IPS DF 19.7 (cell line): ENCODE results near the gene GSDMA.

ENCODE experiments used
- DNase-seq: peaks from one replicate; pipeline ENCODE4 v3.0.0-alpha.2; 2013; ENCODE audit warnings: low read depth, low spot score

Gene GSDMA

DNA sequence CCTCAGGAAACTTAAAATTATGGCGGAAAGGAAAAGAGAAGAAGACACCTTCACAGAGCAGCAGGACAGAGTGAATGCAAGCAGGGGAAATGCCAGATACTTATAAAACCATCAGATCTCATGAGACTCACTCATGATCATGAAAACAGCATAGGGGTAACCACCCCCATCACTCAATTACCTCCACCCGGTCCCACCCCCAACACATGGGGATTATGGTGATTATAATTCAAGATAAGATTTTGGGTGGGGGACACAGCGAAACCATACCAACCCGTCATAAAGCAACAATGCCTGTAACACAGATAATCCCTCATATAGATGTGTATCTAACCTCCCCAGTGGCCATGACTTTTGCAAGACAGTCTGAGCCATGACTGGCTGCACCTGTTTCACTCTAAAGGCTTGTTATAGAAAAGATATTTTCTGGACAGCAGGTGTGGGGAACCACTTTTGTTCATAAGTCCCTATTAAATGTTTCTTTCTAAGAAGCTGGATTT, 7.0 kb upstream of the GSDMA start:
- DNase-seq = no peak

DNA sequence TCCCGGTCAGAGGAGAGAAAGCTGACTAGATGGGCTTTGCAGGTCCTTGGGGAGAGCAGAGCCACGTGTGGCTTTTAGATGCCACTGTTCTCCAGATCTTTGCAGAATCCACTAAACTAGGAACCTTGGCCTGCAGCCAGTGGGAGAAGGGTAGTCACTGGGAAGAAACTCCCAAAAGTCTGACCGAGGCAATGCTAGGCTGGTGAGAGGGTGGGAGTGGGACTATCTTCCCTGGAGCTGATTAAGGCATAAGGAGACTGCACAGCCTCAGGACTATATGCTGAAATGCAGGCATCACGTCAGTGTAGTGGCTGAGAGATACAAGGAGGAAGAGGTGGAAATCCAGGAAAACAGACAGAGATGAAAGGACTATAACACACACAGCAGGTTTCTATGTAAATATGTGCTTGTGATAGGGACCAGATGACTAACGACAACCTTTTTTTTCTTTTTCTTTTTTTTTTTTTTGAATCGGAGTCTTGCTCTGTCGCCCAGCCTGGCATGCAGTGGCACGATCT, 2.2 kb upstream of the GSDMA start:
- no peak for DNase-seq

DNA sequence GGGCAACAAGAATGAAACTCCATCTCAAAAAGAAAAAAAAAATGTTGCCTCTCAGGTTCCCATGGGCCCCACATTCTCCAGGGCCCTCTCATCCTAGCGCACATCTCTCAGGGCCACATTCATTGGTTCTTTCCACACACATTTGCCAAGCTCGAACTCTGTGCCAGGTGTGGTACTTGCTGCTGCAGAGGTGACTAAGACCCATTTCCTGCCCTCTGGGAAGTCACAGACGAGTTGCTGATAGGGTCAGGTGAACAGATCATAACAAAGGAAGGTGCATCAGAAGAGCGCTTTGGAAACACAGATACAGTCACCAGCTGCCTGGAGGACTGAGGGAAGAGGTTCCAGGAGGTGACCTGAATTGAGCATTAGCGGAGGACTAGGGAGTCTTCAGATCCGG, 1.0 kb downstream of the GSDMA start:
- no peak for DNase-seq

DNA sequence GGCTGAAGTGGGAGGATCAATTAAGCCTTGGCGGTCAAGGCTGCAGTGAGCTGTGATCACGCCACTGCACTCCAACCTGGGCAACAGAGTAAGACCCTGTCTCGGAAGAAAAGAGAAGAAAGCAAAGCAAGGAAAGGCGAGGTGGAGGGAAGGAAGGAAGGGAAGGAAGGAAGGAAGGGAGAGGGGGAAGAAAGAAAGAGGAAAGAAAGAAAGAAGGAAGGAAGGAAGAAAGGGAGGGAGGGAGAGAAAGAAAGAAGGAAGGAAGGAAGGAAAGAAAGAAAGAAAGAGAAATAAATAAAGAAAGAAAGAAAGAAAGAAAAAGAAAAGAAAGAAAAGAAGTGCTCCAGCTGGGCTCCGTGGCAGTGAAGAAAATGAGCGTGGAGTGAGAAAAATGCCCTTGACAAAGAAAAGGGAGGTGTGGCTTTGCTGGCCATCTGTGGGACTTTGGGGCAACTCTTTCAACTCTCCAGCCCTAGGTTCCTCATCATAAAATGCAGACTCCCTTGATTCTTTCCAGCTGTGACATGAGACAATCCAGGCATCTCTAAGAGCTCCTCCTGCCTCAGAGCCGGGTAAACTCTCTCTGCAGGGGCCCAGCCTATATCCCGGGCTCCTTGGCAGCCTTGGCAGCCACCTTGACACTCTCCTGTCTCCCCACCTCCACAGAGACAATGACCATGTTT, 2.4 kb downstream of the GSDMA start:
- DNase-seq = no peak

DNA sequence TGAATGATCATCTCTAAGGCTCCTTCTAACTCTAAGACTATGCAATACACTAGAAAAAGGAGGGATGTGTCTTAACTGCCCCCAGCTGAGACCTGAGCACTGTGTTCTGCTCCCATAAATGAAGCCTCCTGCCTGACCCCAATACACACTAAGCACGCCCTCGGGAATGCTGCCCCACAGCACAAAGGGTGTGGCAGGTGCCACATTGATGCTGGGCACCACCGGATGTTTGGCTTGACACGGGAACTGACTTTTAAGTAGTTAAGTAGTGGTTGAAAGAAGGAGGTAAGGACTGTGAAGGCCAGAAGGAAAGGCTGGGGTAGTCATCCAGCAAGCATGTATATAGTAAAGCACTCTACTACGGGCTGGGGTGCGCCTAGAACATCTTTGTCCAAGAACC, 4.0 kb downstream of the GSDMA start:
- no peak for DNase-seq

DNA sequence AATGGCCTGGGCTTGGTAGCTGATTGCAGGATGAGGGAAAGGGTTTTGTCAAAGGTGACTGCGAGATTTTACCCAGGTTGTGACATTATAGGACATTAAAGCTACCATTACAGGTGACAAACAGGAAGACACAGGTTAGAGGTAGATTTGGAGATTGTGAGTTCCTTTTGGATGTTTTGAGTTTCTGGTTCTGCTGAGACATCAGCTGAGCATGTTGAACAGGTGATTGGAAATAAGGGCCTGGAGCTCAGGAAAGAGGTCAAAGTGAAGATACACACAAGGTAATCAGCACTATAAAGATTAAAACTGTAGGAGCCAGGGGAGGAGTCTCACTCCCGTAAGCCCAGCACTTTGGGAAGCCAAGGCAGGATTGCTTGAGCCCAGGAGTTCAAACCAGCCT, 6.0 kb downstream of the GSDMA start:
- DNase-seq = no peak

DNA sequence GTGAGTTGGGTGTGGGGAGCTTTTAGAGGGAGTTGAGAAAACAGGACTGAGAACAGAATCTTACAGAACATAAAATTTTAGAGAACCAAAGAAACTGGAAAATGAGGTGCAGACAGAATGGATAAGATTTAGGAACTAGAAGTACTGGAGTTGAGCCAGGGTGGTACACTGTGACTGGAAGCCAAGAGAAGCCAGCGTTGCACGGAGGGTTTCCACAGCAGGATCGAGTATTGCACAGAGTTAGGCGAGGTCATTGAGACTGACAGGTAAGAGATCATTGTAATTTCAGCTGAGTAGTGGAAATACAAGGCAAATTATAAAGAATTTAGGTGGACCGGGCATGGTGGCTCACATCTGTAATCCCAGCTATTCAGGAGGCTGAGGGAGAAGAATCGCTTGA, 6.6 kb downstream of the GSDMA start:
- DNase-seq = no peak

DNA sequence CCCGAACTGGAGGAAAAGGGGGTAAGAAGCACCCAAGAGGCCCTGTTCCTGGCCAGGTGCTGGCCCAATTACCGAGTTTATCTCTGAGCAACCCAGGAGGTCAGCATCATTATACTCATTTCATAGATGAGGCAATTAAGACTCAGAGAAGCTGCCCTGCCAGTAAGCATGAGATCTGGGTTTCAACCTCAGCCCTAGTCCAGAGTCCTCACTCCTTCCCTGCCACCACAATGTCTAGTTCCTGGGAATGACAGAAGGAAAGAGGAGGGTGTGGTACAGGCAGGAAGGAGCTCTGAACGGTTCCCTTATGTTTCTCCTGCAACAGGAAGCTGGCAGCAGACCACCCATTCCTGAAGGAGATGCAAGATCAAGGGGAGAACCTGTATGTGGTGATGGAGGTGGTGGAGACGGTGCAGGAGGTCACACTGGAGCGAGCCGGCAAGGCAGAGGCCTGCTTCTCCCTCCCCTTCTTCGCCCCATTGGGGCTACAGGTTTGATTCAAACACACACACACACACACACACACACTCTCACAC, 7.4 kb downstream of the GSDMA start:
- DNase-seq = no peak

DNA sequence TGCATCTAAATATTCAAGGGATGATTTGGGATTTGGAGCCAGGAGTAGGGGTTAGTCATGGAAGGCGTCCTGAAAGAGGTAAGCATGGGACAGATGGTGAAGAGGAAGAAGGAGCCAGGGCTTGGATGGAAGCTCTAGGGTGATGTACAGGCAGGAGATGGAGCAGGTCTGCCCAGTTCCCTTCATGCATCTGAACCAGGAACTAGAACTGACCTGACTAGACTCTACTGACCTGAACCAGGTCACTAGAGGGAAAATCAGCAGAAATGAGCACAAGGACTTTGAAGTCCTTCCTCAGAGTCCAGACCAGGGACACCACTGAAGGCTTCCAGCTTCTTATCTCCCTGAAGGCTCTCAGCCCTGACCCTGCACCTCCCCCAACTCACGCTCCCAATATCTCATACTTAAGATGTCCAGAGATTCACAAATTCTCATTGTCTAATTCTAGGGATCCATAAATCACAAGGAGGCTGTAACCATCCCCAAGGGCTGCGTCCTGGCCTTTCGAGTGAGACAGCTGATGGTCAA, 8.3 kb downstream of the GSDMA start:
- no peak for DNase-seq

DNA sequence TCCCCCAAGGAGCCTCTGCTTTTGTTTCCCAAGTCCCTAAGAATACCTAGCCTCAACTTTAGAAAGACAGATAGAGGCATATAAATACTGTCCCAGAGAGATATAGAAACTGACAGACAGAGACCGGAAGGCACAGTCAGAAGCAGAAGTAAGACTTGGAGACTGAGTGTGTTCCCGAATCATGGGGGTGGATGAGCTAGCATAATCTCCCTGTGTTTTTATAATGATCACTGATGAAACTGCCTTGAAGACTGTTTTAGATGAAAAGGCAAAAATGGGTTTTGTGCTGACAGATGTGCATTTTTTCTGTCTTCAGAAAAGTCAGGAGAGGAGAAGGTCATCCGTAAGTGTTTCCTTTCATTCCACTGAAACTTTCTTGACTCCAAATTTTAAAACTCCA, 9.5 kb downstream of the GSDMA start:
- no peak for DNase-seq

DNA sequence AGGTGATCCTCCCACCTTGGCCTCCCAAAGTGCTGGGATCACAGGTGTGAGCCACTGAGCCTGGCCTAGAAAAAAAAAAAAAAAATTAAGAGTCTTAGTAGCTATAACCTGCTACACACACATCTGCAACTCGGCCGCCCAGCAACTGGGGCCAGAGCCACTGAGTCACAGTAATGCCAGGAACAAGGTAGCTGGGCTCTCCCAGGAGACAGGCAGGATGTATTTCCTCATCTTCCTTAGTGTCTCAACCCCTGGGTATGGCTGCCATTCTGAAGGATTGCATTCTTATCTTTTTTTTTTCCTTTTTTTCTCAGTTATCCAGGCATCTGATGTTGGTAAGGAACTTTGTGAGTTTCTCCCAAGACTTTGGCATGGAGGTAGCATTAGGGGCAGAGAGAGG, 10.7 kb downstream of the GSDMA start:
- no peak for DNase-seq

DNA sequence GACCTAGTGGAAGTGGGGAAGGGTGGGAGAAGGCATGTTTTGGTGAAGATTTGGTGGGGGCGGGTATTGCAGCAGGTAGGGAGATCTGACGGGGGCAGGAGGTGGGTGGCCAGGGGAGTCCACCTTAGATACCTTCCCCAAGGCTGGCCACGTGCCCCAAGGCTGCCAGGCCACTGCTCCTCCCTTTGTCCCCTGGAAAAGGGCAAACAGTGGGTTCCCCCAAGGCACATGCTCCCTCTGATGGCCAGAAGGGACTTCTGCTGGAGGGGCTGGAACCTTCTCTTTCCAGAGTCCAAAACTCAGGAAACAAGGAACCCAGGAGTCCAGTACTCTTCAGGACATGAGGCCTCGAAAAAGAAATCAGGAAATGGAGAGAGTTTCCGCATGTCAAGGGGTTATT, 11.6 kb downstream of the GSDMA start:
- DNase-seq = no peak

DNA sequence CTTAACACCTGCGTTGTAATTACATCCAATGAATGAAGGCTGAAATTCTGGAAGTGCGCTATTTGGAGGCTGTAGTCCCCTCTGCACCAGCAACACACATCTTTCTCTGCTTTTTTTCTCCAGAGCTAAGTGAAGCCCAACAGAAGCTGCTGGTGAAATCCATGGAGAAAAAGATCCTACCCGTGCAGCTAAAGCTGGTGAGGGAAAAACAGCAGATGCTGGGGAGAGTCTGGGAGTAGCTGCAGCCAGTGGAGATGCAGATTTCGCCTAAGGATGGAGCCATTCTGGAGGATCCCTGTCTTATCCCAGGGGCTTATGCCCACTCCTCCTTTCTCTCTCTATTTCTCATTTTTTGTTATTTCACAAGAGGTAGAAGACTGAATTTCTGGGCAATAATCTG, 13.0 kb downstream of the GSDMA start:
- no peak for DNase-seq

DNA sequence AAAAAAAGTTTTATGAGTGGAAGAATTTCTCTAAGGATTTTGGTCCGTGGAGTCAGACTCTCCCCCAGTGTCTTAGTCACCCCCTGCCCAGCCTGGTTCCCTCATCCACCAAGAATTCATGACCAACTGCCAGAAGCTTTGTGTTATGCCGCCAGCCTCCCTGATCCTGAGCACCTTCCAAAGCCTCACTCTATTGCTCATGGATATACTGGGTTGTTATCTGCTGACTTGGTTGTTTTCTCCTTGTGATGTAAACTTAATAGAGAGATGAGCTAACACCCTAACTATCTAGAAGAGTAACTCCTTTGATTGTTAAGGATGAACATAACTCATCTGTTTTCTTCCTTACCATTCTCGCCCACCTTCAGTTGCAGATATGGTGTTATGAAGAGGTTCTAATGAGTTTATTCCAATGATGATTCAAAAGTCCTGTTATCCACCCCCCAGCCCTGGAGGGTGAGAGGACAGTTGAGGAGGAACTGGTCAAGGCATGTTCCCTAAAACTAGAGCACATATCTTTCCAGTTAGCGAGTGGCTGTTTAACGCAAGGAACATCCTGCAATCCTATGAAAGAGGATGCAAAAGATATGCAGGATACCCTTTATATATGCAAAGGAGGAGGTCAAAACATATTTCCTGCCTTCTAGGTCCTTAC, 16.3 kb downstream of the GSDMA start:
- no peak for DNase-seq

DNA sequence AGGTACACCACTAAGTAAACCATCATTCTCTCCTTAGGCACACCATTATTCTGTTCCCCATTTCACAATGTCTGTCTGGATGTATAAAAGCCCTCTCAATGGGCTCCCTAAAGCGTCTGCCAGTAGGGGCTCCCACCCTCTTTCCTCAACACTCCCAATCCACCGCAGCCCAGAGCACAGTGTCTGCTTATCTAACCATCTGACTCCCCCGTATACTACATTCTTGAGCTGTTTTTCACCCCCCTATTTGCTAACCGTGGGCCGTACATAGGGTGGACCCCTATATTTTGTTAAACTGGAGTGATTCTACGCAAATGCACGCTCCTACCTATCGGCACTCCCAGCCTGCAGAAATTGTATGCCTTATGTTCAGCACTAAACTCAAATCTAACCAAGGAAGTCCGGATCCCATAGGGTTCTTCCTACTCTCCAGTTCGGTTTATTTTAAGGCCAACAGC, 17.1 kb downstream of the GSDMA start:
- no peak for DNase-seq

DNA sequence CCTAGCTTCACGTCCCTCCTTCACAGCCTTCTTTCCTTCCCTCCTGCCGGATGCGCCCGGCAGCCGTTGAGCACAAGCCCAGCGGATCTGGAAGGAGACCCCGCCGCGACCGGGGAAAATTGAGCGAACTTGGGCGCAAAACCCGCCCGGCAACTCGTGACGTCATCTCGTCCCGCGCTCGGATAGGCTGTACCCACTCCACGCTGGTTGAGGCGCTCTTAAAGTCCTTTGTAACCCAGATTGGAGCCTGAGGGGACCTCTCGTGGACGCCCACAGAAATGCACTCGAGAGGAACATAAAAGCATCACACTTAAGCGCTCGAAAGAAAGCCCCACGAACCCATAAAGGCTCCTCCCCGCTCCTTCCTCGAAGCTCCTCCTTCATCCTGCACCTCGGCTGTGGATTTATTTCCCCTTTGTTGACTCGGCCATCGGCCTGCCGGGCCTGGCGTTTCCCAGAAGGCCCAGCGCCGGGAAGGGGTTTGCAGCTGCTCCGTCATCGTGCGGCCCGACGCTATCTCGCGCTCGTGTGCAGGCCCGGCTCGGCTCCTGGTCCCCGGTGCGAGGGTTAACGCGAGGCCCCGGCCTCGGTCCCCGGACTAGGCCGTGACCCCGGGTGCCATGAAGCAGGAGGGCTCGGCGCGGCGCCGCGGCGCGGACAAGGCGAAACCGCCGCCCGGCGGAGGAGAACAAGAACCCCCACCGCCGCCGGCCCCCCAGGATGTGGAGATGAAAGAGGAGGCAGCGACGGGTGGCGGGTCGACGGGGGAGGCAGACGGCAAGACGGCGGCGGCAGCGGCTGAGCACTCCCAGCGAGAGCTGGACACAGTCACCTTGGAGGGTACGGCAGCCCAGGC, 17.8 kb downstream of the GSDMA start, which contains the start of gene PSMD3:
Gene PSMD3, plus strand, starts transcription at position 457 of the 856 bp plus-strand sequence. Its CDS starts 164 bp downstream, at position 621.
- peak; percentile 98 for DNase-seq

DNA sequence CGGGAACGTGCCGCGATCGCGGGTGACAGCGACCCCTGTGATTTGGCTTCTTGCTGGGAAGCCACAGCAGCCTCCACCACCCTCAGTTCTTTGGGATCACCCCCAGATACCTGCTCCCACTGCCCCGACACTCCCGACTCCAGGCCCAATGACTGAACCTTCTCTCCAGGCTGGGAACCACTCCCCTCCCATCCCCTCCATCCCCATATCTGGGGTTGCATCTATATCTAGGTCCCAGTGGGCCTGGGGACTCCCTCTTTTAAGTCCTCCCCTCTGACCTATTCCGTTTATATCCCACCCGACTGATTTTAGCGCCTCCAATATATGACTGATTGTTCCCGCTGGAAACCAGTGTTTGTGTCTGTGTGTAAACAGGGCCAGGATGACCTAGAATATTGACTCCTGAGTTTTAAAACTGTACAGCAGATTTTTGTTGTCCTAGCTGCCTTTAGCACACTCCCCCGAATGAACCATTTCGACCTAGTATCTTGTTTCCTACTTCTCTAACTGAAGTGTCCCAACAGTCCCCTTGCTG, 18.5 kb downstream of the GSDMA start:
- no peak for DNase-seq

DNA sequence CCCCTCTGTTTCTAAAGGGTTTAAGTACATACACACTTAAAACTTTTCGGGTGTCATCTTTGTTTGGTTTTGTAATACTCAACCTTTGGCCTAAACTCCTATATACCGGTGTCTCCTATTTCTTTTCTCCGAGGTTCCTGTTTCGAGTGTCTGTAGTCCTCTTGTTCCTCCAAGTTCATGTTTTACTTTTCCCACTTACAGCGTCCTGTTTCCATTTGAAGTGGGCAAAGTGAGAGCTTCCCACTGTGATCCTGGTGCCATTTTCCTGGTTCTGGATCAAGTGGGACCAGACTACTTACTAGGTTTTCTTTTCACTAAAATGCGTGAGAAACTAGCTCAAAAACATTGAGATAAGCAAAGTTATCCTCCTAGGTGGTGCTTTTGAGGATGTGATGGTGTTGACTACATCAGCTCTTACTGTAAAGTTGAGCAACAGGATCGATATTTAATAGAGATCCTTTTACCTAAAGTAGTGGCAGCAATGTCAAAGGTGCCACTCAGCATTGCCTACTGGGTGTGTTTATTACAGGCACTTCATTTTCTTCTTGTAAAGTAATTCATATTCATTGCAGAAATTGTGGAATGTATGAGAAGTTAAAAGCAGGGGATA, 19.1 kb downstream of the GSDMA start:
- DNase-seq = no peak

DNA sequence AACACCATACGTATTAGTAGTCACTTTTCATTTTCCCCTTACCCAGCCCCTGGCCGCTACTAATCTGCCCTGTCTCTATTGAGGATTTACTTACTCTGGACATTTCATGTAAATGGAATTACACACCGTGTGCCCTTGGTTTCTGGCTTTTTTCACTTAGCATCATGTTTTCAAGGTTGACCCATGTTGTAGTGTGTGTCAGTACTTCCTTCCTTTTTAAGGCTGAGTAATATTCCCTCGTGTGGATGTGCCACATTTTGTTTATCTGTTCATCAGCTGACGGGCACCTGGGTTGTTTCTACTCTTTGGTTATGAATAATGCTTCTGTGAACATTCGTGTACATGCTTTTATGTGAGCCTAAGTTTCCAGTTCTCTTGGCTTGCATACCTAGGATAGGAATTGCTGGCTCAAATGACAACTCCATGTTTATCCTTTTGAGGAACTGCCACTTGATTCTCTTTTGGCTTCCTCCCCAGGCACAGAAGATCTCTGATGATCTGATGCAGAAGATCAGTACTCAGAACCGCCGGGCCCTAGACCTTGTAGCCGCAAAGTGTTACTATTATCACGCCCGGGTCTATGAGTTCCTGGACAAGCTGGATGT, 25.5 kb downstream of the GSDMA start:
- DNase-seq = no peak

DNA sequence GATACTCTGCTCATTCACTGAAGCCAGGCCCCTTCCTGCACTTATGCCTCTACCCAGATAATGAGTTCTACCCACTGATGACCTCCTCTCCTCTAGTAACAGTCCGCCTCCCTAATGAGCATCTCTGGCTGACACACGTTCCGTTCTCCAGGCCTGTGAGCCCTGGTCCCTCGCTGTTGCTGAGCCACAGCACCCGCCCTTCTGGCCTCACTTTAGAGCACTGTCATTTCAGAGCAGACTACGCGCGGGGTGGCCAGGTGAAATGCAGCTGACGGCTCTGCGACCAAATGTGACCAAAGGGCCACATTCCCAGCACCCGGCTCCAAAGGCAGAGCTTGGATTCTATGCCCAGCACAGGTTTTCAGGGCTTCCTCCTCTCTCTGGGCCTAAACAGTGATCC, 31.6 kb downstream of the GSDMA start:
- DNase-seq = no peak
